Upper lobe of right lung (tissue), 1 donor: ENCODE measurements around the gene PRKG1. TPM values are rescaled to one million over a fixed set of nuclear protein-coding genes. Genes with fewer than 3 reads are reported as not detected.
A peak's percentile ranks its signal among the peaks of the same experiment; 100 is the strongest.

Source experiments
- ATAC-seq: fragments of 200-7000 bp; cut with Tn5 transposase; one replicate; pipeline ENCODE4 v1.9.1; 2020; ENCODE audit warnings: mild to moderate bottlenecking, moderate library complexity
- DNase-seq: peaks from one replicate; pipeline ENCODE4 v3.0.0-alpha.2; 2020
- H3K27ac ChIP-seq: fragments of 200-600 bp; one replicate; pipeline ENCODE4 v1.8.0; 2022
- H3K27me3 ChIP-seq: fragments of 200-600 bp; one replicate; pipeline ENCODE4 v1.8.0; 2022; ENCODE audit warnings: mild to moderate bottlenecking
- H3K36me3 ChIP-seq: fragments of 200-600 bp; one replicate; pipeline ENCODE4 v1.8.0; 2022
- H3K4me1 ChIP-seq: fragments of 200-600 bp; one replicate; pipeline ENCODE4 v1.8.0; 2022
- H3K4me3 ChIP-seq: fragments of 200-600 bp; one replicate; pipeline ENCODE4 v1.8.0; 2022; ENCODE audit warnings: mild to moderate bottlenecking
- H3K9me3 ChIP-seq: fragments of 200-600 bp; one replicate; pipeline ENCODE4 v1.8.0; 2022
- intact Hi-C: fragments of 100-400 bp; cut with DNase I; formaldehyde crosslinking; loops from one replicate; pipeline ENCODE4 v1.11.0; 2022
- total RNA-seq: library from RNA; stranded (reverse); fragmentation: NEBNext Ultra II Directional; extraction: Animal tissue kit (Norgen Biotek cat#: 25700); gene quantifications from one replicate; pipeline ENCODE4 v1.2.1, GENCODE V29; 2021
- TF ChIP-seq, protein P1 (sequence below): fragments of 200-600 bp; IDR thresholded peaks from one replicate; pipeline ENCODE4 v1.8.0; 2022; ENCODE audit warnings: antibody characterized with exemption
- donor health status: DM: no; HTN: yes; CAD: no; lungs with severe emphysema.

PRKG1 gene
- total RNA-seq, 1 donor from 2014 or later, result 30.0 TPM

- ATAC-seq, result no peak
- H3K27ac ChIP-seq, result no peak overlapping the region
- TF ChIP-seq, protein P1, sequence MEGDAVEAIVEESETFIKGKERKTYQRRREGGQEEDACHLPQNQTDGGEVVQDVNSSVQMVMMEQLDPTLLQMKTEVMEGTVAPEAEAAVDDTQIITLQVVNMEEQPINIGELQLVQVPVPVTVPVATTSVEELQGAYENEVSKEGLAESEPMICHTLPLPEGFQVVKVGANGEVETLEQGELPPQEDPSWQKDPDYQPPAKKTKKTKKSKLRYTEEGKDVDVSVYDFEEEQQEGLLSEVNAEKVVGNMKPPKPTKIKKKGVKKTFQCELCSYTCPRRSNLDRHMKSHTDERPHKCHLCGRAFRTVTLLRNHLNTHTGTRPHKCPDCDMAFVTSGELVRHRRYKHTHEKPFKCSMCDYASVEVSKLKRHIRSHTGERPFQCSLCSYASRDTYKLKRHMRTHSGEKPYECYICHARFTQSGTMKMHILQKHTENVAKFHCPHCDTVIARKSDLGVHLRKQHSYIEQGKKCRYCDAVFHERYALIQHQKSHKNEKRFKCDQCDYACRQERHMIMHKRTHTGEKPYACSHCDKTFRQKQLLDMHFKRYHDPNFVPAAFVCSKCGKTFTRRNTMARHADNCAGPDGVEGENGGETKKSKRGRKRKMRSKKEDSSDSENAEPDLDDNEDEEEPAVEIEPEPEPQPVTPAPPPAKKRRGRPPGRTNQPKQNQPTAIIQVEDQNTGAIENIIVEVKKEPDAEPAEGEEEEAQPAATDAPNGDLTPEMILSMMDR, result no peak
- intact Hi-C loops, result no loop called here
- DNase-seq, result no peak
- no peaks in the 10 kb centered on the region for H3K4me1 ChIP-seq
- no peaks in the 10 kb centered on the region for H3K36me3 ChIP-seq
- H3K27me3 ChIP-seq, result no peaks in the 10 kb centered on the region
- no peaks in the 10 kb centered on the region for H3K9me3 ChIP-seq
- no peak overlapping the region for H3K4me3 ChIP-seq
These were observed 22.1 kb upstream of the PRKG1 start for GRCh38 chr10:51052163-51052562.

DNA sequence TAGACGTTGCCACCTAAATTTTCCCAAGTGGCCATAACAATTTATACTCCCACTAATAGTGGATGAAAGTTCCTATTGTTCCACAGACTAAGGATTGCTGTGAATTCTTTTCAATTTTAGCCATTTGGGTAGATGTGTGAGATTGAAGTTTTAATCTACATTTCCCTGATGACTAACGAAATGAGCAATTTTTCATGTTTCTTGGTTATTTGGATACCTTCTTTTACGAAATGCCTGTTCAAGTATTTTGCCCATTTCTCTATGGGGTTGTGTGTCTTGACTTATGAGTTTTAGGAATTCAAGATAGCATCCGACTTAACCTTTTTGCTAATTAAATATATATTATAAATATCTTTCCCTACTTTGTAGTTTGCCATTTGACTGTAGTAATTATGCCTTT is 16.4 kb upstream of the PRKG1 start:
- intact Hi-C loops, result no loop called here
- H3K36me3 ChIP-seq, result no peaks in the 10 kb centered on the region
- H3K4me3 ChIP-seq, result no peak overlapping the region
- H3K27ac ChIP-seq, result no peak overlapping the region
- no peak for DNase-seq
- H3K9me3 ChIP-seq, result no peaks in the 10 kb centered on the region
- H3K27me3 ChIP-seq, result no peaks in the 10 kb centered on the region
- TF ChIP-seq, protein P1, result no peak
- no peaks in the 10 kb centered on the region for H3K4me1 ChIP-seq
- no peak for ATAC-seq

DNA sequence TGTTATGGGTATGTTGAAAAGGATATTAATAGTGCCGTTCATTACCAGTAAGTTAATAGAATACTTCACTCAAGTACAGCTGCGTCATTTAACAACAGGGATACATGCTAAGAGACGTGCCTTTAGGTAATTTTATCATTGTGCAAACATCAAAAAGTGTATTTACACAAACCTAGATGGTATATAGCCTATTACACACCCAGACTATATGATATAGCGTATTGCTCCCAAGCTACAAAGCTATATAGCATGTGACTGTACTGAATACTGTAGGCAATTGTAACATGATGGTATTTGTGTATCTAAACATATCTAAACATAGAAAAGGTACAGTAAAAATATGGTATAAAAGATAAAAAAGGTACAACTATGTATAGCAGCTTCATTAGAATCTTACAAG is 11.1 kb upstream of the PRKG1 start:
- Histone ChIP-seq H3K4me1 (no peaks in the 10 kb centered on the region), H3K4me3 (no peak overlapping the region), H3K27me3 (no peaks in the 10 kb centered on the region), H3K36me3 (no peaks in the 10 kb centered on the region), H3K9me3 (no peaks in the 10 kb centered on the region), H3K27ac (no peak overlapping the region)
- no peak for ATAC-seq
- DNase-seq, result no peak
- intact Hi-C loops, result no loop called here
- TF ChIP-seq, protein P1, result no peak

GRCh38 chr10:51063659-51064535 is 10.4 kb upstream of the PRKG1 start:
- DNase-seq (no peak), ATAC-seq (peak; percentile 45)
- TF ChIP-seq, protein P1, result peak; percentile 55
- Histone ChIP-seq H3K4me3 (no peak overlapping the region), H3K4me1 (no peaks in the 10 kb centered on the region), H3K27me3 (no peaks in the 10 kb centered on the region), H3K9me3 (no peaks in the 10 kb centered on the region), H3K27ac (no peak overlapping the region), H3K36me3 (no peaks in the 10 kb centered on the region)
- intact Hi-C loops, result no loop called here

- H3K27ac ChIP-seq, result no peak overlapping the region
- DNase-seq, result no peak
- intact Hi-C loops, result no loop called here
- no peaks in the 10 kb centered on the region for H3K4me1 ChIP-seq
- no peaks in the 10 kb centered on the region for H3K27me3 ChIP-seq
- no peak for ATAC-seq
- H3K4me3 ChIP-seq, result no peak overlapping the region
- TF ChIP-seq, protein P1, result no peak
- no peaks in the 10 kb centered on the region for H3K36me3 ChIP-seq
- H3K9me3 ChIP-seq, result no peaks in the 10 kb centered on the region
These were observed 8.1 kb upstream of the PRKG1 start for GRCh38 chr10:51066231-51066630.
